Body of pancreas (tissue), 4 donors: ENCODE results near the gene VCAN. TPM values are rescaled to one million over a fixed set of nuclear protein-coding genes. Genes with fewer than 3 reads are reported as not detected.

ENCODE experiments used
- ATAC-seq: fragments of 150-250 bp; one replicate; pipeline ENCODE4 v1.9.1; 2016
- DNase-seq, 4 donors: peaks; one replicate each; pipeline ENCODE4 v3.0.0-alpha.2; 2019
- H3K27ac ChIP-seq, 4 donors: fragments of 200-600 bp; sonication (generic); 1 replicate in 3 of 4; 2 replicates in 1 of 4; pipeline versions ENCODE4 v1.5.1 to v1.6.1; 2016 to 2019; ENCODE audit warnings: mild to moderate bottlenecking in 1 of 4, mixed read lengths in 1 of 4, moderate library complexity in 1 of 4
- H3K27me3 ChIP-seq, 2 donors: fragments of 200-600 bp; sonication (generic); one replicate each; pipeline ENCODE4 v1.6.0; 2016; ENCODE audit warnings: mild to moderate bottlenecking in 1 of 2
- H3K36me3 ChIP-seq, 2 donors: fragments of 200-600 bp; sonication (generic); replicated peaks in 1 of 2; 2 replicates each; pipeline ENCODE4 v1.5.1; 2016; ENCODE audit warnings: low read depth in 2 of 2; ENCODE audit not compliant: insufficient read depth in 1 of 2
- H3K4me1 ChIP-seq: fragments of 200-600 bp; sonication (generic); one replicate; pipeline ENCODE4 v1.6.0; 2016
- H3K4me3 ChIP-seq, 2 donors: fragments of 200-600 bp; sonication (generic); 1 replicate in 1 of 2; 2 replicates in 1 of 2; pipeline ENCODE4 v1.5.1; 2016 to 2019
- H3K9me3 ChIP-seq, 3 donors: fragments of 200-600 bp; sonication (generic); 1 replicate in 2 of 3; 2 replicates in 1 of 3; pipeline ENCODE4 v1.5.1; 2016
- POLR2A ChIP-seq, 3 donors: fragments of 450-650 bp; IDR thresholded peaks; one replicate each; pipeline ENCODE4 v1.6.1; 2016; ENCODE audit warnings: antibody characterized with exemption in 3 of 3, mild to moderate bottlenecking in 2 of 3
- WGBS, 2 donors: methylation state at CpG; one replicate each; pipeline ENCODE4 v1.1.5; 2017; 5-methylcytosine and 5-hydroxymethylcytosine counted together
- intact Hi-C: fragments of 100-400 bp; cut with DNase I; formaldehyde crosslinking; loops from one replicate; pipeline ENCODE4 v1.15.1; 2023
- total RNA-seq, 2 donors: library from RNA; depleted of rRNA; stranded (reverse); fragments of >200 nt; gene quantifications; one replicate each; pipeline ENCODE4 v1.1.0, GENCODE V29; 2016
- TF ChIP-seq, protein P1 (sequence below), 7 experiments: fragments of 450-650 bp in 4 of 7; fragments of 200-600 bp in 3 of 7; sonication (generic) in 3 of 7; IDR thresholded peaks; one replicate each; pipeline ENCODE4 v1.5.1; 2016 to 2019; ENCODE audit warnings: antibody characterized with exemption in 7 of 7

VCAN gene
- total RNA-seq, 2 donors from 2014 or later: 19.4 to 33.7 TPM

DNA sequence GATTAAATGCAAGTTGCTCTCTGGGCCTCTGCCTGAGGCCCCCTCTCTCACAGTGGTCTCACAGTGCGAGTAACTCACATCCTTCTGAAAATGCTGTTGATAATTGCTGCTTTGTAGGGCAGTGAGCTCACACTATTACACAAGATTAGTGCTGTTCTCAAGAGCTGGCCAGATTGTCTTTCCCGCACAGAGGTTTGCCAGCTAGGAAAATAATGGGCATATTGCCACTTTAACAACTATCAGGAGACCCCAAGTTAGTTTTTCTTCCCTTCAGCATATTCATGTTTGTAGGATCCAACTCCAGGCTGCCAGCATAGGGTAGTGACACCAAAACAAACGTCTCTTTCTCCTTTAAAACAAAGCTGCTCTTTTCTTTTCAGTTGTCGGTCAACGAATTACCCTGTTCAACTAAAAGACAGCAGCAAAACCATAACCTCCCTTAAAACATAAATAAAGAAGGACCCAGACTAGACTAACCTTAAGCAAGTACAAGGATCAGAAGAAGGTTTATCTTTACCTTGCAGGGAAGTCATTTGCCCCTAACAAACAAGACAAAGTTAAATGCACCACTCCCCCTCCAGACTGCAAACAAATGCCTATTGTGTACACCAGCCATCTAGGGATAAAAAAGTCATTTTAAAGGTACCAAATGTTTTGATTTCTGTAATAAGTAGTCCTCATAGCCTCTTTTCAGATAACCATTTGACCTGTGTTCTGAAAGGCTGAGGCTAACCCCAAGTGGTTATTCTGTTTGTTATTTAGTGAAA lies 91.4 kb downstream of the VCAN start:
- DNase-seq (no peak), ATAC-seq (peak; percentile 40)
- Histone ChIP-seq H3K27ac (no peak overlapping the region), H3K27me3 (no peaks in the 10 kb centered on the region), H3K36me3 (no peaks in the 10 kb centered on the region), H3K4me1 (peaks cover 14% of the 10 kb centered on the region), H3K9me3 (no peaks in the 10 kb centered on the region), H3K4me3 (no peak overlapping the region)
- intact Hi-C loops: loop anchor here (10.0 kb wide), 1 partner anchor 918 kb away; no protein-coding TSS in a partner anchor
- WGBS, 2 donors: 44 to 52% methylated on average over 5 of the region's 5 CpGs
- TF ChIP-seq POLR2A (IDR thresholded peaks at IDR 0.05): no peak
- TF ChIP-seq, protein P1, sequence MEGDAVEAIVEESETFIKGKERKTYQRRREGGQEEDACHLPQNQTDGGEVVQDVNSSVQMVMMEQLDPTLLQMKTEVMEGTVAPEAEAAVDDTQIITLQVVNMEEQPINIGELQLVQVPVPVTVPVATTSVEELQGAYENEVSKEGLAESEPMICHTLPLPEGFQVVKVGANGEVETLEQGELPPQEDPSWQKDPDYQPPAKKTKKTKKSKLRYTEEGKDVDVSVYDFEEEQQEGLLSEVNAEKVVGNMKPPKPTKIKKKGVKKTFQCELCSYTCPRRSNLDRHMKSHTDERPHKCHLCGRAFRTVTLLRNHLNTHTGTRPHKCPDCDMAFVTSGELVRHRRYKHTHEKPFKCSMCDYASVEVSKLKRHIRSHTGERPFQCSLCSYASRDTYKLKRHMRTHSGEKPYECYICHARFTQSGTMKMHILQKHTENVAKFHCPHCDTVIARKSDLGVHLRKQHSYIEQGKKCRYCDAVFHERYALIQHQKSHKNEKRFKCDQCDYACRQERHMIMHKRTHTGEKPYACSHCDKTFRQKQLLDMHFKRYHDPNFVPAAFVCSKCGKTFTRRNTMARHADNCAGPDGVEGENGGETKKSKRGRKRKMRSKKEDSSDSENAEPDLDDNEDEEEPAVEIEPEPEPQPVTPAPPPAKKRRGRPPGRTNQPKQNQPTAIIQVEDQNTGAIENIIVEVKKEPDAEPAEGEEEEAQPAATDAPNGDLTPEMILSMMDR (IDR thresholded peaks at IDR 0.05): no peak

DNA sequence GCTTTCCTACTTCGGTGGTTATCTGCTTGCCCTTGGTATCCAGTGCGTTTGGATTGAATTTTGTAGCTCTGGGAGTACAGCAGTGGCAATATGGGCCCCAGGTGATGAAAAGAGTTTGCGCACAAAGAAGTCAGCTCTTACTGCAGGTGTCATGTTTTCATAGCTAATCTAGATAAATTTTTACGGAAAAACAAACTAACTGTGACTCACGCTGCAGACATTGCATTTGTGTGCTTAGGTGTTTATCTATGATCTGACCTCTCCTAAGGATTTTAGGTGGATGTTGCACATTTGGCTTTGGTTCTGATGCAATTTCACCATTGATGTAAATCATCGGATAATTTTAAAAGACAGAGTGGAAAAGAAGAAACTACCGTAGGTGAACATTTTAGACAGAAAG lies 92.1 kb downstream of the VCAN start:
- 19 to 29% methylated on average over 7 of the region's 7 CpGs for WGBS, 2 donors
- H3K27me3 ChIP-seq: no peaks in the 10 kb centered on the region
- no peaks in the 10 kb centered on the region for H3K36me3 ChIP-seq
- peaks cover 14% of the 10 kb centered on the region for H3K4me1 ChIP-seq
- H3K9me3 ChIP-seq: no peaks in the 10 kb centered on the region
- DNase-seq: peak in 2 of 4 donors; percentile 11 to 26
- intact Hi-C loops: loop anchor here (10.0 kb wide), 1 partner anchor 919 kb away; no protein-coding TSS in a partner anchor
- TF ChIP-seq, protein P1 (IDR thresholded peaks at IDR 0.05): no peak
- TF ChIP-seq POLR2A (IDR thresholded peaks at IDR 0.05): no peak
- H3K27ac ChIP-seq: no peak overlapping the region
- ATAC-seq: peak; percentile 64
- no peak overlapping the region for H3K4me3 ChIP-seq

DNA sequence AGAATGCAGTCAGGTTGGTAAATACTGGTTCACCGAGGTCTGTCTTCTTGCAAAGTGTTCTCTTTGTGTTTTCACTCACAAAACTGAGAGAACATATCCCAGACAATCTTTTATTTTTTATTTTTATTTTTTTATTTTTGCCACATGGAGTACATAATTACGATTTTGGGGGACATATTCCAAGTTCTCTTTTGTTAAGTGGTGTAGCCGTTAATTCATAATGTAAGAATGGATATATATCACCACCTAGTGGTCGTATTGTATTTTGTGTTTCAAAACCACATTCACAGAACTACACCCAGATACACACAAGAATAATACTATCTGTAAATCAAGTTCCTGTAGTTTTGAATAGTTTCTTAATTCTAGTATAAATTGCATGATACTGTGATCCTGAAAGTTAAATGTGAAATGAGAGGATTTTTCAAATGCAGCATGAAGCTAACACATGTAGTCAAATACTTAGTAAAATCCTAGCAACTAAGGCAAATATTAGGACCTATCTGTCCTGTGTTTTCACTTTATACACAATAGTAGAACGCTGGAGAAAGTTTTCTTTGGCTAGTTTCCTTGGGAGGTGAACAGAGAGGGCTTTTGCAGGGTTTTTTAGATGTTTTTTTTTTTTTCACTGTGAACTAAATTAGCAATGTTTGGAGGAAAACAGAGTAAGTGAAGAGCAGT lies 92.7 kb downstream of the VCAN start:
- TF ChIP-seq POLR2A (IDR thresholded peaks at IDR 0.05): no peak
- TF ChIP-seq, protein P1 (IDR thresholded peaks at IDR 0.05): peak; percentile 20 to 80 (median 77)
- no peak for DNase-seq
- Histone ChIP-seq H3K27me3 (no peaks in the 10 kb centered on the region), H3K4me3 (no peak overlapping the region), H3K9me3 (no peaks in the 10 kb centered on the region), H3K4me1 (peaks cover 14% of the 10 kb centered on the region), H3K36me3 (no peaks in the 10 kb centered on the region), H3K27ac (no peak overlapping the region)
- 11% methylated on average over 5 of the region's 5 CpGs for WGBS, 2 donors
- ATAC-seq: peak; percentile 66
- intact Hi-C loops: loop anchor here (10.0 kb wide), 1 partner anchor 919 kb away; no protein-coding TSS in a partner anchor

DNA sequence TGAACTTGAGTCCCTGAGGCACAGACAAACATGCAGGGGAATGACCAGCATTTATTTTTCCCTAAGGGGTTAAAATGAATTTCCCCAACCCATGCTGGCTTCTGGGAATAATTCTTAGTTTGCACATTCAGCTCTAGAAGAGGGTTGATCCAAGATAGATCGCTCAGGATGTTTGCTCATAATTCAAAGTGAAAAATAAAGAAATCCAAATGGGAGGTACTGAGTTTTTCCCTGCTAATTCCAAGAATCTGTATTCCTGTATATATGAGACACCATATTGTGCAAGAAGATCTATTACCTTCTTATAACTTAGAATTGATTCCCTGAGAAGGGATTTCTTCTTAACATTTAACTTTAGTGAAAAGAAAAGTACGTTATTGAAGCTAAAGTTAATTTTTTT lies 96.2 kb downstream of the VCAN start:
- DNase-seq (no peak), ATAC-seq (no peak)
- Histone ChIP-seq H3K27me3 (no peaks in the 10 kb centered on the region), H3K9me3 (no peaks in the 10 kb centered on the region), H3K4me3 (no peak overlapping the region), H3K27ac (no peak overlapping the region), H3K4me1 (peaks cover 14% of the 10 kb centered on the region), H3K36me3 (no peaks in the 10 kb centered on the region)
- intact Hi-C loops: loop anchor here (5.0 to 10.0 kb wide), 2 partner anchors 923 to 1220 kb away; no protein-coding TSS in a partner anchor
- WGBS, 2 donors: 39 to 43% methylated on average over 2 of the region's 2 CpGs
- TF ChIP-seq, protein P1 (IDR thresholded peaks at IDR 0.05): no peak
- no peak for TF ChIP-seq POLR2A (IDR thresholded peaks at IDR 0.05)
